HL-60/S4 (cell line): ENCODE measurements around the gene GJC1.
"Not testable (repeated sequence)": the region's sequence is repeated elsewhere in the genome, so short reads cannot be mapped to it uniquely, and the experiment has no call there.

Experiments used
- in situ Hi-C: fragments of 300-500 bp; cut with MboI; formaldehyde crosslinking; loops from 2 replicates; pipeline ENCODE4 v1.14.3; 2022; ENCODE audit warnings: low sequenced_read_pairs

Gene GJC1

GRCh38 chr17:44846206-44846605 lies 16.1 kb upstream of the GJC1 start:
- in situ Hi-C loops: no loop called here

DNA sequence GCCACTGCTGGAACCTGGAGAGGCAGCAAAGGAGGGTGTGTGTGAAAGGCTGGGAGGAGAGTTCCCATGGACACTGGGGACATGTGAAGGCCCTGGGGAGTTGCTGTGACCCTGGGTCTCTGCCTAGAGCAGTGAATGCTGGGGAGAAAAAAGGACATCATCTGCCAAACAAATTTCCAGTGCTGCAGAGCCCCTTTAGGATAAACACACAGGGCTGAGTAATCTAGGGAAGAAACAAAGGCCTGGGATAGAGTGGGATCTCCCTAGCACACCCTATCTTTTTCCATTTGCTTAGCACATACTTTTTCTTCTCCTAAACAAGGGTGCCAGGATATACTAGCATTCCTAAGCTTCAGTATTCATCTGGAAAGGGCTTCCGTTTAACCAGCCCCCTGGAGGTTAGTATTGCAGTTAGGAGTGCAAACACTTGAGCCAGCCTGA lies 14.3 kb upstream of the GJC1 start:
- in situ Hi-C loops: no loop called here

DNA sequence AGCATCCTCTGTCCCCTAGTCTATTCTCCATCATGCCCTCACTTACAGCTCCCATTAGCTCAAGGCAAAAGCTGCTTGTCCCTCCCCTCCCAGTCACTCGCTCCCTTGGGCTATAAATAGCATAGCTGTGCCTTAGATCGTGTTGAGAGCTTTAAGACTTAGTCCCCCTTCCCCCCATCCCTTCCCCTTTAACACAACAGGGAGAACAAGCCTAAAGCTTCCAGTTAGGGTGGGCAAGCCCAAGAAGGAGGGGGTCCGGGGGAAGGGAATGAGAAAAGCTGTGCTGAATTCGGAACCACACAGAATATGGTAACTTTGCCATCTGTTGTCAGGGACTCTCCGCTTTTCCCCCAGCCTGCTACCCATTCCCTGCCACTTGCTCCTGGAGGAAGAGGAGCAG lies 12.7 kb upstream of the GJC1 start:
- in situ Hi-C loops: no loop called here

GRCh38 chr17:44840936-44841335 lies 10.8 kb upstream of the GJC1 start:
- in situ Hi-C loops: no loop called here

DNA sequence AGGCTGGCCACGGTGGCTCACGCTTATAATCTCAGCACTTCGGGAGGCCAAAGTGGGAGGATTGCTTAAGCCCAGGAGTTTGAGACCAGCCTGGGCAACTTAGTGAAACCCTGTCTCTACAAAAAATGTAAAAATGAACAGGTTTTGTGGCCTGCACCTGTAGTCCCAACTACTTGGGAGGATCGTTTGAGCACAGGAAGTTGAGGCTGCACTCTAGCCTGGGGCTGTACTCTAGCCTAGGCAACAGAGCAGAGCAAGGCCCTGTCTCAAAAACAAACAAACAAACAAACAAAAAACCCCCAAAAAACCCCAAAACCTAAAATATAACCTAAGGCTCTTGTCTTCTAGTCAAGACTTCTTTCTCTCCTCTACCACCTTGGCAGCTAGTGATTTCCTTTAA lies 10.2 kb upstream of the GJC1 start:
- in situ Hi-C loops: no loop called here

GRCh38 chr17:44837196-44837595 lies 7.1 kb upstream of the GJC1 start:
- in situ Hi-C loops: no loop called here

DNA sequence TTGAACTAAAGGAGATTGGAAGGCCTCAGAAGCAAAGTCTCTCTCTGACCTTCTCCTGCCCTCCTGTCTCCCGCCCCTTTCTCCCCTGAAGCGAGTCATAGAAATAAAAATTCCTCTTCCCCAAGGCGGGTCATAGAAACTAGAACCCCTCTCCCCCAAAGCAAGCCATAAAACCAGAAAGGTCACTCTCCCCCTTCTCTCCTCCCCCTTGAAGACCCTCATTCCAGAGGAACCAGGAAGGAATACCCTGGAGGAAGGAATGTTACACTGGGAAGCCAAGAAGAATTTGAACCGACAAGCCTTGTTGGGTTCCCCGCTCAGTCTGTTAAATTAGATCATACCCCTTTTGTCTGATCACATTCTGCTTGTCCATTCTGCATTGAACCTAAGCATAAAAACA lies 2.7 kb upstream of the GJC1 start:
- in situ Hi-C loops: no loop called here

DNA sequence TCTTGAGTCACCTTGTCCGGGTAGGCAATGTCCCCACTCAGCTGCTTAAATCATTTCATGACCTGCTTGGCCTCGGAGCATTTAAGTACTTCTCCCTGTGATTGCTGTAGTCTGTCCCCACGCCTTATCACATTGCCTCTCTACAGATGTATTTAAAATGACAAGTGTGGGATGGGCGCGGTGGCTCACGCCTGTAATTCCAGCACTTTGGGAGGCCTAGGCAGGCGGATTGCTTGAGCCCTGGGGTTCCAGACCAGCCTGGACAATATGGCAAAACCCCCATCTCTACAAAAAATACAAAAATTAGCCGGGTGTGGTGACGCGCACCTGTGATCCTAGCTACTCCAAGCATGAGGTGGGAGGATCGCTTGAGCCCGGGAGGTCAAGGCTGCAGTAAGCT lies 1.3 kb upstream of the GJC1 start:
- in situ Hi-C loops: no loop called here

- in situ Hi-C loops: no loop called here
Observed at GRCh38 chr17:44830359-44831288, 537 bp upstream of the GJC1 start.

DNA sequence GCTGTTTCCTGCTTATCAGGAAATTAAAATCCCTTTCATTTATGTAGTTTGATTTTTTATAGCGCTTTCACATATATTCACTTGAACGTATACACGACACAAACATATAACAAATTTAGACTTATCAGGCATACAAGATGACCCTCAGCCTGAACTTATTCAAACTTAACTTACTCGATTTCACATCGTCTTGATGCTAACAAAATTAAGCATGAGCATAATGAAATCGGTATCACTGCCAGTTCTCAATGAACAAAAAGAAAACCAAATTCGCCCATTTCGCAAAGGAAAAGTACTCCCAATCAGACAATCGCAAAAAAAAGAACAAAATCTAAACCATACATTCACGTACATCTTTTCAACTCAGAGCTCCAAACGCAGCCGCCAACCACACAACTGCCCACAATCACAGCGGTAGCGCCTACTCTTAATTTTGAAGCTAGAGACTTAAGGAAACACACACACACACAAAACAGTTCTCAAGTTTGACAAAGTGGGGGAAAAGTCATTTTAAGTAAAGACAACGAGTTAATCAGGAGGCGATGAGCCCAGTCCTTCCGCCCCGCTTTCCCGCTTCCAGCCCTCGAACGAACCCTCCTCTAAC lies 1.1 kb downstream of the GJC1 start:
- in situ Hi-C loops: no loop called here

- in situ Hi-C loops: no loop called here
Observed at GRCh38 chr17:44827863-44828262, 2.2 kb downstream of the GJC1 start.

DNA sequence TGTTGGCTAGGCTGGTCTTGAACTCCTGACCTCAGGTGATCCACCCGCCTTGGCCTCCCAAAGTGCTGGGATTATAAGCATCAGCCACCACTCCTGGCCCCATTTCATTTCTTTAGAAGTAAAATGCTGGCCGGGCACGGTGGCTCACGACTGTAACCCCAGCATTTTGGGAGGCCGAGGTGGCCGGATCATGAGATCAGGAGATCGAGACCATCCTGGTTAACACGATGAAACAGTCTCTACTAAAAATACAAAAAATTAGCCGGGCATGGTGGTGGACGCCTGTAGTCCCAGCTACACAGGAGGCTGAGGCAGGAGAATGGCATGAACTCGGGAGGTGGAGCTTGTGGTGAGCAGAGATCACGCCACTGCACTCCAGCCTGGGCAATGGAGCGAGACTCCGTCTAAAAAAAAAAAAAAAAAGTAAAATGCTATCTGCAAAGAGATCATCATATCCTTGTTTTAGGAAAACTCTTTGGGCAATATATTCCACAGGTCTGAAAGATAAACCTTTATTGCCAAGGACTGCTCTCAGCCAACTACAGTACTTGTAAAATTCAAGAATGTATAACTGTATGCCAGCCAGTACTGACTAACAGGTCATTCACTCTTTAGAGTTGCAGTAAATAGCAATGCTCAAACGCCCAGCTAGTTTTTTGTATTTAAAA lies 3.8 kb downstream of the GJC1 start:
- in situ Hi-C loops: no loop called here

DNA sequence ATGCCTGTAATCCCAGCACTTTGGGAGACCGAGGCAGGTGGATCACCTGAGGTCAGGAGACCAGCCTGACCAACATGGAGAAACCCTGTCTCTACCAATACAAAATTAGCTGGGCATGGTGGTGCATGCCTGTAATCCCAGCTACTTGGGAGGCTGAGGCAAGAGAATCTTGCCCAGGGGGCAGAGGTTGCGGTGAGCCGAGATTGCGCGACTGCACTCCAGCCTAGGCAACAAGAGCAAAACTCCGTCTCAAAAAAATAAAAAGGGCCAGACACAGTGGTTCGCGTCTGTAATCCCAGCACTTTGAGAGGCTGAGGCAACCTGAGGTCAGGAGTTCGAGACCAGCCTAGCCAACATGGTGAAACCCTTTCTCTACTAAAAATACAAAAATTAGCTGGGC lies 4.9 kb downstream of the GJC1 start:
- in situ Hi-C loops: not testable (repeated sequence)

DNA sequence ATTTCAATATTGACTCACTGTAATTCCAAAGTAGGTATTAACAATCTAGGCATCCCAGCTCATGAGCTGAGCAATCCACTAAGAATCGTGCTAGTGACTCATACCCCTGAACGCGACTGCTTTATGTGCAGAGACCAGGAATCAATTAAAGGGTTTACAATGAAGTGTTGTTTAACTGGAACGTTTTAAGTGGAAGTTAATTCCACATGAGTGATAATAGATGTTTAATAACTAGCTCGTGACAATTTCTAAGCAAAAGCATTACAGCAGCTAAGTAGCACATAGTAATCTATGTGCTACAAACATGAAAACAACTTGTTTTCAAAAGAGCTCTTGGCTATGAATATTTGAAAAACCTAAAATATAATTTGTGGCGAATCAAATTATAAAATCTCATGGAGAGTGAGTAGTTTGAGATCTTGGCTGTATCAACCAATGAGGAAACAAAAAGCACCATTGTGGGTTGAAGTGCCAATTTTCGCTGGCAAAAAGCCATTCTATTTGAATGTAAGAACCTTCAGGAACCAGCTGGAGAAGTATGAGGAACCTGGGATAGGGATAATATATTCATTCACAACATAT lies 9.4 kb downstream of the GJC1 start:
- in situ Hi-C loops: no loop called here

GRCh38 chr17:44818508-44818907 lies 11.6 kb downstream of the GJC1 start:
- in situ Hi-C loops: not testable (repeated sequence)

- in situ Hi-C loops: no loop called here
Observed at GRCh38 chr17:44812263-44812662, 17.8 kb downstream of the GJC1 start.

DNA sequence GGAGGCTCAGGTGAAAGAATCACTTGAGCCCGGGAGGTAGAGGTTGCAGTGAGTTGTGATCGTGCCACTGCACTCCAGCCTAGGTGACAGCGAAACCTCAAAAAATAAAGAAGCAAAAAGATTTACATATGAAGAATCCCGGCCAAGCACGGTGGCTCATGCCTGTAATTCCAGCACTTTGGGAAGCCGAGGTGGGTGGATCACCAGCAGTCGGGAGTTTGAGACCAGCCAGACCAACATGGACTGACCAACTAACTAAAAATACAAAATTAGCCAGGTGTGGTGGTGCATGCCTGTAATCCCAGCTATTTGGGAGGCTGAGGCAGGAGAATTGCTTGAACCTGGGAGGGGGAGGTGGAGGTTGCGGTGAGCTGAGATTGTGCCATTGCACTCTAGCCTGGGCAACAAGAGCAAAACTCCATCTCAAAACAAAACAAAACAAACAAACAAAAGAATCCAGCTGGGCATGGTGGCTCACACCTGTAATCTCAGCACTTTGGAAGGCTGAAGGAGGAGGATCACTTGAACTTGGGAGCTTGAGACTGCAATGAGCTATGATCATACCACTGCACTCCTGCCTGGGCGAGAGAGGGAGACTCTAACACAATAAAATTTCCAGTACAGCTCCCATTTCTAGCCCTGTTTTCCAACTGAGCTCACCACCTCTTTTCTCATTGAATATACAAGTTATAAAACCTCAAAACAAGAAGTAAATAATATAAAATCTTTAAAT lies 21.3 kb downstream of the GJC1 start:
- in situ Hi-C loops: not testable (repeated sequence)

GRCh38 chr17:44808156-44808555 lies 21.9 kb downstream of the GJC1 start:
- in situ Hi-C loops: no loop called here

- in situ Hi-C loops: no loop called here
Observed at GRCh38 chr17:44807817-44808155, 22.3 kb downstream of the GJC1 start.

DNA sequence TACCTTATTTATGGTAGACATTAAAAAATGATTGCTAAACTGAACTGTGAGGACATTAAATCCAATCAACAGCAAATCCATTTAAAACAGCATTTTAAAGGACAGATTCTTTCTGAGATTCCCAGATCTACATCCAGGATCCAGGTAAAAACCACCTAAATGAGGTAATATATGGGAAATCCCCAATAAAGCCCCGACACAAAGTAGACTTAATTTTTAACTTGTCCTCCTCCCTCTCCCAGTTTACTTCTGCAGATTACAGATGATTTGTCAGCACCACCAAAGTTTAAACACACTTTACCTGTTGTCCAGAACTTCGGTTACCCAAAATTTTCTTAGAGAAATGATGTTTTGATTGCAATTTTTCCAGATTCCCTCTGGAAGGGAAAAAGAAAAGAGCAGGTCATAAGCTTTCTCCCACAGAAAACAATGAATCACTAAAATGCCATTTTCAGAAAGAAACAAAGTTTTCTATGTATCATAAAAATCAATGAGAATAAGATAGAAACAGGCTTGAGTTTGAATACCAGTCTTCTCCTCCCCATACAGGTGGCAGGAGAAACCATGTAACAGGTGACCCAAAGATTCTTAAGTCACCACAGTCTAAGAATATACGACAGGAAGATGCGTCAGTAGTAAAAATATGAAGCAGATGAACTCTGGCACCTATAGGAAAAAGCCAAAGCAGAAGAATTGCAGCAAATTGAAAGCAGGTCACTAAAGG lies 22.8 kb downstream of the GJC1 start:
- in situ Hi-C loops: no loop called here
